ENCODE measurements around the gene KCNMB2. TPM values are rescaled to one million over a fixed set of nuclear protein-coding genes. Genes with fewer than 3 reads are reported as not detected.
"Not testable (repeated sequence)": the region's sequence is repeated elsewhere in the genome, so short reads cannot be mapped to it uniquely, and the experiment has no call there.

Gene KCNMB2
- total RNA-seq, 2 experiments from 2014 or later, result not detected

GRCh38 chr3:178711753-178712152, 175.5 kb downstream of the KCNMB2 start:
- ChIA-PET POLR2A (no interaction called here), CTCF (no interaction called here)
- Mint-ChIP-seq H3K9me3 (peaks cover 5% of the 10 kb centered on the region), H3K27me3 (no peaks in the 10 kb centered on the region), H3K36me3 (ENCODE audit: low read depth) (no peaks in the 10 kb centered on the region), H3K4me3 (no peak overlapping the region), H3K27ac (no peak overlapping the region), H3K4me1 (peaks cover 10% of the 10 kb centered on the region)
- no peak for DNase-seq

DNA sequence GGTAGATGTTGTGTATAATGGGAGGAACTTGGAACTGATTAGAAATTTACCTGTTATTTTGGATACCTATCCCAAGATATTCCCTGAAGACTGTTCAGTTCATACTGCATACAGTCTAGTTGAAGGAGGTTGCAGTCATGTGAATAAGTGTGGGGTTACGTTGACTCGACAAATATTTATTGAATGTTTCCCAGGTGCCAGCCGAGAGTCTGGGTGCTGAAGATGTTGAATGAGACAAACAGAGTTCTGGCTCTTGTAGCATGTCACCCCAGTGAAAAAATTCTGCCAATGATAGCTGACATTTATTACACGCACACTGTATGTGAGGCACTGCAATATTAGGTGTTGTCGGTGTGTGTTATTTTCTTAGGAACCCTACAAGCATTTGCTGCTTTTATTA, 176.0 kb downstream of the KCNMB2 start:
- Mint-ChIP-seq H3K27me3 (no peaks in the 10 kb centered on the region), H3K36me3 (ENCODE audit: low read depth) (no peaks in the 10 kb centered on the region), H3K4me3 (no peak overlapping the region), H3K27ac (no peak overlapping the region), H3K4me1 (peaks cover 9% of the 10 kb centered on the region), H3K9me3 (peaks cover 5% of the 10 kb centered on the region)
- ChIA-PET POLR2A (no interaction called here), CTCF (no interaction called here)
- DNase-seq, result no peak

GRCh38 chr3:178714925-178715832, 178.9 kb downstream of the KCNMB2 start:
- POLR2A ChIA-PET, result no interaction called here
- DNase-seq, result no peak
- CTCF ChIA-PET, result no interaction called here
- Mint-ChIP-seq H3K27me3 (no peaks in the 10 kb centered on the region), H3K36me3 (ENCODE audit: low read depth) (no peaks in the 10 kb centered on the region), H3K4me3 (no peak overlapping the region), H3K27ac (no peak overlapping the region), H3K4me1 (no peaks in the 10 kb centered on the region), H3K9me3 (no peaks in the 10 kb centered on the region)

- Mint-ChIP-seq H3K4me3 (no peak overlapping the region), H3K9me3 (no peaks in the 10 kb centered on the region), H3K36me3 (ENCODE audit: low read depth) (no peaks in the 10 kb centered on the region), H3K27me3 (no peaks in the 10 kb centered on the region), H3K27ac (no peak overlapping the region), H3K4me1 (no peaks in the 10 kb centered on the region)
- DNase-seq, result no peak
- ChIA-PET CTCF (no interaction called here), POLR2A (no interaction called here)
These were observed 182.9 kb downstream of the KCNMB2 start for GRCh38 chr3:178718995-178719635.

DNA sequence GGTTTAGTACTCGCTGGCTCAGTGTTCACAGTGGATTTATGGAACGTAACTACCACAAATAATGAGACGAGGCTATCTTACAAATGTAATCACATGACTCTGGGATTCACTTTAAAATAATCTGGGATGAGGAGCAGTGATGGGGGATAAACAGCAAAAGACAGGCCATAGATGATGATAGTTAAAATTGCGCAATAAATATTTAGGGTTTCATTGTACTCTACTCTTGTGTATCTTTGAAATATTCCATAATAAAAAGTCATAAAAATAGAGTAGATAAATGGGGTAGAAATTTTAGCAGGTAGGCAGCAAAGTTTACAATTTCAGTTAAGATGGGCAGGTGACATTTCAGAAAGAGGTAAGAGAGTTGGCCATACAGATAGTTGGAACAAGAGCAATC, 196.6 kb downstream of the KCNMB2 start:
- Mint-ChIP-seq H3K4me1 (no peaks in the 10 kb centered on the region), H3K36me3 (ENCODE audit: low read depth) (no peaks in the 10 kb centered on the region), H3K27ac (no peak overlapping the region), H3K27me3 (no peaks in the 10 kb centered on the region), H3K4me3 (no peak overlapping the region), H3K9me3 (no peaks in the 10 kb centered on the region)
- ChIA-PET CTCF (no interaction called here), POLR2A (no interaction called here)
- no peak for DNase-seq

GRCh38 chr3:178735032-178735674, 198.9 kb downstream of the KCNMB2 start:
- Mint-ChIP-seq H3K4me1 (no peaks in the 10 kb centered on the region), H3K27ac (no peak overlapping the region), H3K9me3 (no peaks in the 10 kb centered on the region), H3K4me3 (no peak overlapping the region), H3K36me3 (ENCODE audit: low read depth) (no peaks in the 10 kb centered on the region), H3K27me3 (no peaks in the 10 kb centered on the region)
- ChIA-PET POLR2A (no interaction called here), CTCF (no interaction called here)
- DNase-seq, result no peak

DNA sequence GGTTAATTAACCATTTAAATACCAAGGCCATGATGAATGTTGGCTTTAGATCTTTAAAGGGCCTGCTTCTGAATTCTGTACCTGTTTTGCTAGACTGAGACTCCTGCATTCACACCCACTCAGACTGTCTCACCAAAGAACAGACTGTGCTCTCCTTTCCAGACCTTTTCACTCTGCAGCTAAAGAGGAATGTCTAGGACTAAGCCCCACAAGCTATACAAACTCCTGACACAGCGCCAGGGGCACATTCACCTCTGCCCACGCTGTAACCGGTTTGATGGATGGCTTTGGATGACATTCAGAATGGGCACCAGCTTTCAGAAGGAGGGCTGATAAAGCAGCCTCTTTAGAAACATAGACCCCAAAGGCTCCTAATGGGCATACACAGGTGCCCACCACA, 200.1 kb downstream of the KCNMB2 start:
- no peak overlapping the region for H3K4me3 Mint-ChIP-seq
- no peaks in the 10 kb centered on the region for H3K36me3 Mint-ChIP-seq (ENCODE audit: low read depth)
- H3K4me1 Mint-ChIP-seq, result no peaks in the 10 kb centered on the region
- POLR2A ChIA-PET, result no interaction called here
- no peaks in the 10 kb centered on the region for H3K27me3 Mint-ChIP-seq
- DNase-seq, result no peak
- no peak overlapping the region for H3K27ac Mint-ChIP-seq
- CTCF ChIA-PET, result interaction anchor here (0.6 kb wide), 1 partner anchor 220 kb away, joined by 4 read pairs; no protein-coding TSS in a partner anchor
- H3K9me3 Mint-ChIP-seq, result no peaks in the 10 kb centered on the region

GRCh38 chr3:178739720-178740119, 203.5 kb downstream of the KCNMB2 start:
- H3K4me1 Mint-ChIP-seq, result no peaks in the 10 kb centered on the region

GRCh38 chr3:178741020-178741419, 204.8 kb downstream of the KCNMB2 start:
- Mint-ChIP-seq H3K4me1 (no peaks in the 10 kb centered on the region), H3K27me3 (no peaks in the 10 kb centered on the region), H3K36me3 (ENCODE audit: low read depth) (no peaks in the 10 kb centered on the region), H3K27ac (no peak overlapping the region), H3K4me3 (no peak overlapping the region), H3K9me3 (no peaks in the 10 kb centered on the region)
- ChIA-PET POLR2A (no interaction called here), CTCF (no interaction called here)
- no peak for DNase-seq

More at GRCh38 chr3:178739720-178740119, 203.5 kb downstream of the KCNMB2 start:
- no peaks in the 10 kb centered on the region for H3K27me3 Mint-ChIP-seq
- ChIA-PET POLR2A (no interaction called here), CTCF (no interaction called here)
- no peaks in the 10 kb centered on the region for H3K9me3 Mint-ChIP-seq
- H3K4me3 Mint-ChIP-seq, result no peak overlapping the region
- no peak overlapping the region for H3K27ac Mint-ChIP-seq
- H3K36me3 Mint-ChIP-seq (ENCODE audit: low read depth), result no peaks in the 10 kb centered on the region
- no peak for DNase-seq

GRCh38 chr3:178743297-178743696, 207.1 kb downstream of the KCNMB2 start:
- DNase-seq, result no peak
- H3K36me3 Mint-ChIP-seq (ENCODE audit: low read depth), result no peaks in the 10 kb centered on the region
- H3K9me3 Mint-ChIP-seq, result no peaks in the 10 kb centered on the region
- no peaks in the 10 kb centered on the region for H3K4me1 Mint-ChIP-seq
- CTCF ChIA-PET, result no interaction called here
- H3K27ac Mint-ChIP-seq, result no peak overlapping the region
- no peaks in the 10 kb centered on the region for H3K27me3 Mint-ChIP-seq
- H3K4me3 Mint-ChIP-seq, result no peak overlapping the region
- POLR2A ChIA-PET, result no interaction called here

- H3K4me1 Mint-ChIP-seq; H3K36me3 Mint-ChIP-seq (ENCODE audit: low read depth); H3K4me3 Mint-ChIP-seq; H3K27ac Mint-ChIP-seq; H3K9me3 Mint-ChIP-seq; H3K27me3 Mint-ChIP-seq; DNase-seq; CTCF ChIA-PET: not testable (repeated sequence)
- POLR2A ChIA-PET, result interaction anchor here (0.6 kb wide), 1 partner anchor 1825 kb away, joined by 5 read pairs; no protein-coding TSS in a partner anchor
These were observed 209.8 kb downstream of the KCNMB2 start for GRCh38 chr3:178745861-178746655.

- no peaks in the 10 kb centered on the region for H3K4me1 Mint-ChIP-seq
- H3K4me3 Mint-ChIP-seq, result no peak overlapping the region
- no peaks in the 10 kb centered on the region for H3K36me3 Mint-ChIP-seq (ENCODE audit: low read depth)
- CTCF ChIA-PET, result no interaction called here
- no peaks in the 10 kb centered on the region for H3K9me3 Mint-ChIP-seq
- DNase-seq, result no peak
- POLR2A ChIA-PET, result no interaction called here
- H3K27ac Mint-ChIP-seq, result no peak overlapping the region
- no peaks in the 10 kb centered on the region for H3K27me3 Mint-ChIP-seq
These were observed 212.6 kb downstream of the KCNMB2 start for GRCh38 chr3:178748874-178749273.

DNA sequence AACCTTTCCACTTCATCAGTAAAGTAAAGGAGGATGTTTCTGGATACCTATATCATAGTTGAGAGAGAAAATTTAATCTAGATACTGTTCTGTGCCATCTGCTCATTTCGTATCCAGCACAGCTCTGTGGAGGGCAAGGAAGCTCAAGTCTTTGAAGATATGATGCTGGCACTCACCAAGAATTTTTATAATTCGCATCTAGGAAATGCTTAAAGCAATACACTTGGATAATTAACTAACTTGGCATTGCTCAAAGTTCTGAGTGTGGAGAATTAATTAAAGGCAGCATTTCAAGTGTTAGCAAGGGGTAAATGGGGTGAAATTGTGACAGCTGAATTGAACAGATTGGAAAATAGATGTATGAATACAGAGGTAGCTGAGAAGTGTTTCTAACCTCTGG, 213.2 kb downstream of the KCNMB2 start:
- ChIA-PET POLR2A (no interaction called here), CTCF (interaction anchor here (1.0 kb wide), 1 partner anchor 12 kb away, joined by 3 read pairs; no protein-coding TSS in a partner anchor)
- Mint-ChIP-seq H3K27me3 (no peaks in the 10 kb centered on the region), H3K4me1 (no peaks in the 10 kb centered on the region), H3K27ac (no peak overlapping the region), H3K4me3 (no peak overlapping the region), H3K36me3 (ENCODE audit: low read depth) (no peaks in the 10 kb centered on the region), H3K9me3 (no peaks in the 10 kb centered on the region)
- no peak for DNase-seq

Measured in activated CD4-positive, alpha-beta T cell treated with anti-CD3 and anti-CD28 coated beads, Interleukin-2, amount 10 ng/mL, durations not matched to agents 7 days and 5 days (primary cell).